HCT116 (cell line): Measurements from ENCODE around the gene TRIM62. TPM values are rescaled to one million over a fixed set of nuclear protein-coding genes. Genes with fewer than 3 reads are reported as not detected.

Source experiments
- ATAC-seq: fragments of 200-7000 bp; cut with Tn5 transposase; 2 replicates; pipeline ENCODE4 v1.9.1; 2020; ENCODE audit warnings: mild to moderate bottlenecking, moderate library complexity
- BruUV-seq: library from RNA; stranded (reverse); fragments of 400-500 nt; replicated peaks from 2 replicates; lab custom pipeline; 2021; lab: Mats Ljungman, UMichigan
- CTCF ChIA-PET: fragments of 300-600 bp; sonication (Branson Sonifier 250); formaldehyde crosslinking; loops from one replicate; lab custom pipeline; 2021; ENCODE audit warnings: antibody characterized with exemption; lab: Charles Lee
- POLR2A ChIA-PET: fragments of 300-600, 350-600 bp; sonication (Branson Sonifier 250); formaldehyde crosslinking; loops from one replicate; lab custom pipeline; 2021; ENCODE audit warnings: antibody characterized with exemption; lab: Charles Lee
- RAD21 ChIA-PET, 2 experiments: fragments of 300-600 bp; sonication (Branson Sonifier 250); formaldehyde crosslinking; loops; one replicate each; lab custom pipeline; 2023; ENCODE audit warnings: low total read pairs in 2 of 2; ENCODE audit not compliant: uncharacterized antibody in 2 of 2, unreplicated experiment in 2 of 2, low non-redundant PET in 1 of 2; lab: Charles Lee
- DNase-seq: peaks from one replicate; pipeline ENCODE4 v3.0.0-alpha.2; 2010; ENCODE audit warnings: low read depth, low spot score
- H2AFZ ChIP-seq: fragments of 200-600 bp; shearing (Covaris generic), sonication (generic); 2 replicates; pipeline ENCODE4 v1.6.1; 2017; ENCODE audit warnings: low read depth, mixed run types, mixed read lengths, antibody characterized with exemption, low read length; ENCODE audit not compliant: poor library complexity, severe bottlenecking
- H3K27ac ChIP-seq: 2 replicates; pipeline ENCODE4 v1.5.1; 2012; ENCODE audit warnings: low read depth, low read length
- H3K27me3 ChIP-seq: fragments of 200-600 bp; sonication (generic); 2 replicates; pipeline ENCODE4 v1.6.1; 2016; ENCODE audit warnings: mixed run types, low read length, mixed read lengths; ENCODE audit not compliant: insufficient read depth
- H3K36me3 ChIP-seq, 2 experiments: fragments of 200-500 bp in 1 of 2; fragments of 200-600 bp in 1 of 2; sonication (Bioruptor generic) in 1 of 2; sonication (generic) in 1 of 2; 2 replicates each; pipeline versions ENCODE4 v1.5.1 to v1.6.1; 2014 to 2016; ENCODE audit warnings: low read length in 2 of 2, inconsistent platforms in 1 of 2, mixed read lengths in 1 of 2, mixed run types in 1 of 2; ENCODE audit not compliant: insufficient read depth in 2 of 2, control insufficient read depth in 1 of 2
- H3K4me1 ChIP-seq, 2 experiments: fragments of 200-600 bp in 1 of 2; sonication (generic) in 1 of 2; 2 replicates each; pipeline versions ENCODE4 v1.5.1 to v1.6.1; 2012 to 2017; ENCODE audit warnings: low read length in 2 of 2, inconsistent platforms in 1 of 2, mild to moderate bottlenecking in 1 of 2, mixed read lengths in 1 of 2, mixed run types in 1 of 2, moderate library complexity in 1 of 2; ENCODE audit not compliant: insufficient read depth in 2 of 2, control insufficient read depth in 1 of 2
- H3K4me2 ChIP-seq: fragments of 200-600 bp; sonication (generic); 2 replicates; pipeline ENCODE4 v1.6.1; 2017; ENCODE audit warnings: mixed run types, low read length, mixed read lengths
- H3K4me3 ChIP-seq, 2 experiments: fragments of 200-600 bp in 1 of 2; sonication (generic) in 1 of 2; replicated peaks in 1 of 2; 2 replicates each; pipeline ENCODE4 v1.5.1; 2011 to 2016; ENCODE audit warnings: low read length in 2 of 2, control low read depth in 1 of 2, low read depth in 1 of 2, mild to moderate bottlenecking in 1 of 2, mixed read lengths in 1 of 2, mixed run types in 1 of 2
- H3K79me2 ChIP-seq: fragments of 200-600 bp; sonication (generic); 2 replicates; pipeline ENCODE4 v1.6.1; 2017; ENCODE audit warnings: mild to moderate bottlenecking, mixed run types, low read length, moderate library complexity, mixed read lengths; ENCODE audit not compliant: insufficient read depth
- H3K9ac ChIP-seq: fragments of 200-600 bp; sonication (generic); 2 replicates; pipeline ENCODE4 v1.6.1; 2016; ENCODE audit warnings: low read length, mixed read lengths
- H3K9me2 ChIP-seq: fragments of 200-600 bp; sonication (generic), shearing (Covaris generic); 2 replicates; pipeline ENCODE4 v1.6.1; 2017; ENCODE audit warnings: mixed run types, mild to moderate bottlenecking, moderate library complexity; ENCODE audit not compliant: insufficient read depth
- H3K9me3 ChIP-seq, 2 experiments: fragments of 200-500 bp in 1 of 2; fragments of 200-600 bp in 1 of 2; sonication (Bioruptor generic) in 1 of 2; sonication (generic) in 1 of 2; 2 replicates each; pipeline ENCODE4 v1.6.1; 2014 to 2017; ENCODE audit warnings: low read length in 2 of 2, mixed read lengths in 2 of 2, inconsistent platforms in 1 of 2, low read depth in 1 of 2, mild to moderate bottlenecking in 1 of 2, mixed run types in 1 of 2, moderate library complexity in 1 of 2; ENCODE audit not compliant: control insufficient read depth in 1 of 2, insufficient read depth in 1 of 2
- H4K20me1 ChIP-seq: fragments of 200-600 bp; sonication (generic), shearing (Covaris generic); 2 replicates; pipeline ENCODE4 v1.6.1; 2017; ENCODE audit warnings: mixed run types, mild to moderate bottlenecking, moderate library complexity; ENCODE audit not compliant: insufficient read depth
- ATF3 ChIP-seq: IDR thresholded peaks from 2 replicates; pipeline ENCODE4 v1.6.1; 2012
- CBX3 ChIP-seq: IDR thresholded peaks from 2 replicates; pipeline ENCODE4 v1.6.1; 2012; ENCODE audit warnings: low read depth
- CTCF ChIP-seq, 3 experiments: fragments of 200-600 bp in 1 of 3; sonication (generic) in 1 of 3; IDR thresholded peaks in 2 of 3; conservative IDR thresholded peaks in 1 of 3; 2 replicates each; pipeline ENCODE4 v1.5.1; 2012 to 2017; ENCODE audit warnings: low read depth in 2 of 3, low read length in 2 of 3, antibody characterized with exemption in 1 of 3, borderline replicate concordance in 1 of 3, control low read depth in 1 of 3, mild to moderate bottlenecking in 1 of 3, mixed read lengths in 1 of 3, mixed run types in 1 of 3, moderate library complexity in 1 of 3; ENCODE audit not compliant: insufficient read depth in 1 of 3
- EGR1 ChIP-seq: IDR thresholded peaks from 2 replicates; pipeline ENCODE4 v1.6.1; 2012; ENCODE audit warnings: low read depth
- EZH2 ChIP-seq: fragments of 200-600 bp; sonication (generic); IDR thresholded peaks from 2 replicates; pipeline ENCODE4 v1.6.1; 2017; ENCODE audit warnings: antibody characterized with exemption, mixed run types
- EZH2phosphoT487 ChIP-seq: fragments of 200-600 bp; IDR thresholded peaks from 2 replicates; pipeline ENCODE4 v1.6.1; 2018; ENCODE audit warnings: antibody characterized with exemption, borderline replicate concordance
- FOSL1 ChIP-seq: IDR thresholded peaks from 2 replicates; pipeline ENCODE4 v1.6.1; 2012; ENCODE audit warnings: low read depth
- JUND ChIP-seq: IDR thresholded peaks from 2 replicates; pipeline ENCODE4 v1.6.1; 2012
- MAX ChIP-seq: IDR thresholded peaks from 2 replicates; pipeline ENCODE4 v1.6.1; 2012
- POLR2A ChIP-seq: IDR thresholded peaks from 2 replicates; pipeline ENCODE4 v1.7.0; 2011; ENCODE audit warnings: borderline replicate concordance; ENCODE audit not compliant: insufficient read depth, insufficient read length; ENCODE audit errors: extremely low read depth
- POLR2AphosphoS5 ChIP-seq: IDR thresholded peaks from 2 replicates; pipeline ENCODE4 v1.6.1; 2011; ENCODE audit warnings: mild to moderate bottlenecking, low read depth, low read length, moderate library complexity
- RAD21 ChIP-seq: IDR thresholded peaks from 2 replicates; pipeline ENCODE4 v1.6.1; 2012; ENCODE audit warnings: low read depth, mild to moderate bottlenecking
- REST ChIP-seq: IDR thresholded peaks from 2 replicates; pipeline ENCODE4 v1.6.1; 2012; ENCODE audit warnings: low read depth
- SIN3A ChIP-seq: IDR thresholded peaks from 2 replicates; pipeline ENCODE4 v1.6.1; 2012; ENCODE audit warnings: low read depth
- SP1 ChIP-seq: IDR thresholded peaks from 2 replicates; pipeline ENCODE4 v1.6.1; 2012; ENCODE audit warnings: low read depth
- SRF ChIP-seq: IDR thresholded peaks from 2 replicates; pipeline ENCODE4 v1.6.1; 2012; ENCODE audit warnings: low read depth
- TCF7L2 ChIP-seq: IDR thresholded peaks from 2 replicates; pipeline ENCODE4 v1.7.0; 2011; ENCODE audit warnings: borderline replicate concordance, inconsistent platforms; ENCODE audit not compliant: insufficient read depth, insufficient read length; ENCODE audit errors: extremely low read depth
- YY1 ChIP-seq: IDR thresholded peaks from 2 replicates; pipeline ENCODE4 v1.6.1; 2011; ENCODE audit warnings: low read length, low read depth, moderate library complexity, mild to moderate bottlenecking; ENCODE audit not compliant: insufficient replicate concordance; ENCODE audit errors: extremely low read depth
- ZFX ChIP-seq: fragments of 450-650 bp; IDR thresholded peaks from 2 replicates; pipeline ENCODE4 v1.6.1; 2017
- ZNF274 ChIP-seq: fragments of 200-500 bp; sonication (Bioruptor generic); IDR thresholded peaks from 2 replicates; pipeline ENCODE4 v1.6.1; 2014; ENCODE audit warnings: mild to moderate bottlenecking, low read depth, low read length, inconsistent platforms
- intact Hi-C: fragments of 100-400 bp; cut with micrococcal nuclease; formaldehyde crosslinking; loops from 2 replicates; pipeline ENCODE4 v1.10.0; 2022
- total RNA-seq: library from RNA; stranded (reverse); gene quantifications from one replicate; pipeline ENCODE4 v1.2.1, GENCODE V29; 2021; ENCODE audit not compliant: unreplicated experiment

The TRIM62 gene
- total RNA-seq, 1 experiment from 2014 or later: 6.5 TPM

GRCh38 chr1:33228935-33229487, 47.2 kb upstream of the TRIM62 start:
- POLR2A ChIA-PET: no interaction called here
- no peaks in the 10 kb centered on the region for H4K20me1 ChIP-seq
- no peak for DNase-seq
- TF ChIP-seq MAX (no peak), SIN3A (no peak), ZFX (no peak), FOSL1 (no peak), TCF7L2 (no peak), EZH2phosphoT487 (no peak), POLR2A (no peak), YY1 (no peak), CBX3 (no peak), EGR1 (no peak), JUND (no peak), REST (no peak), EZH2 (no peak), CTCF (IDR thresholded peaks at IDR 0.05 in 2 of 3, conservative IDR thresholded peaks at IDR 0.05 in 1 of 3; ENCODE audit: borderline replicate concordance in 1 of 3, insufficient read depth in 1 of 3, low read depth in 2 of 3, low read length in 2 of 3) (no peak), RAD21 (no peak), SP1 (no peak), SRF (no peak), POLR2AphosphoS5 (no peak), ZNF274 (no peak), ATF3 (no peak)
- TF ChIP-seq, all 23 proteins: peak for 0
- H3K9me3 ChIP-seq: 0 out of 4 replicates have a peak, but pooled peaks cover 0 to 3% of the 10 kb centered on the region in 2 experiments
- no peak overlapping the region for H3K4me3 ChIP-seq
- no peaks in the 10 kb centered on the region for H3K36me3 ChIP-seq
- intact Hi-C loops: no loop called here
- ATAC-seq: no peak
- H3K27ac ChIP-seq: no peak overlapping the region
- no TSS peak for BruUV-seq
- no peaks in the 10 kb centered on the region for H3K4me1 ChIP-seq
- CTCF ChIA-PET: no interaction called here
- H3K27me3 ChIP-seq: no peaks in the 10 kb centered on the region
- no peaks in the 10 kb centered on the region for H3K79me2 ChIP-seq
- RAD21 ChIA-PET: no interaction called here
- H3K9me2 ChIP-seq: no peaks in the 10 kb centered on the region
- H3K9ac ChIP-seq: no peak overlapping the region
- H2AFZ ChIP-seq: no peak overlapping the region
- no peak overlapping the region for H3K4me2 ChIP-seq
